H1 (cell line): Measurements from ENCODE around the gene GNAO1. TPM values are rescaled to one million over a fixed set of nuclear protein-coding genes. Genes with fewer than 3 reads are reported as not detected.

ENCODE experiments used
- CTCF ChIA-PET: fragments of 300-600 bp; sonication (Branson Sonifier 250); formaldehyde crosslinking; loops from one replicate; lab custom pipeline; 2021; ENCODE audit not compliant: partially characterized antibody; lab: Charles Lee
- POLR2A ChIA-PET: fragments of 300-600 bp; sonication (Branson Sonifier 250); formaldehyde crosslinking; loops from one replicate; lab custom pipeline; 2021; ENCODE audit warnings: inconsistent platforms; ENCODE audit not compliant: partially characterized antibody; lab: Charles Lee
- DNase-seq, 2 experiments: peaks; one replicate each; pipeline versions ENCODE4 v3.0.0 to v3.0.0-alpha.2; 2010 to 2022; ENCODE audit warnings: low spot score in 2 of 2, low read depth in 1 of 2, mixed read lengths in 1 of 2
- FAIRE-seq: peaks from 2 replicates; lab custom pipeline; 2011; peaks lifted over from hg19 to GRCh38; lab: Jason Lieb, UNC
- H2AFZ ChIP-seq: 2 replicates; pipeline ENCODE4 v1.8.1; 2012; ENCODE audit warnings: low read length, inconsistent platforms
- H2AK5ac ChIP-seq: 2 replicates; pipeline ENCODE4 v1.6.1; 2013; ENCODE audit warnings: low read depth, low read length
- H2BK120ac ChIP-seq: replicated peaks from 2 replicates; pipeline ENCODE3; 2013; ENCODE audit warnings: low read depth, low read length, inconsistent platforms
- H2BK12ac ChIP-seq: 2 replicates; pipeline ENCODE4 v1.6.1; 2013; ENCODE audit warnings: low read depth, low read length
- H2BK15ac ChIP-seq: 2 replicates; pipeline ENCODE4 v1.6.1; 2013; ENCODE audit warnings: low read length
- H2BK20ac ChIP-seq: 2 replicates; pipeline ENCODE4 v1.6.1; 2013; ENCODE audit warnings: low read length
- H2BK5ac ChIP-seq: 2 replicates; pipeline ENCODE4 v1.6.1; 2013; ENCODE audit warnings: low read depth, low read length
- H3K14ac ChIP-seq: 2 replicates; pipeline ENCODE4 v1.6.1; 2013; ENCODE audit warnings: inconsistent platforms; ENCODE audit not compliant: insufficient read length
- H3K18ac ChIP-seq: 2 replicates; pipeline ENCODE4 v1.6.1; 2013; ENCODE audit warnings: low read length; ENCODE audit errors: extremely low read depth
- H3K23ac ChIP-seq: 2 replicates; pipeline ENCODE4 v1.6.1; 2013; ENCODE audit warnings: inconsistent platforms; ENCODE audit not compliant: insufficient read length
- H3K23me2 ChIP-seq: 2 replicates; pipeline ENCODE4 v1.6.1; 2013; ENCODE audit warnings: low read depth, low read length
- H3K27ac ChIP-seq: 2 replicates; pipeline ENCODE4 v1.6.1; 2011; ENCODE audit warnings: low read depth, low read length, inconsistent platforms
- H3K27me3 ChIP-seq, 4 experiments: replicated peaks in 1 of 4; 1 replicate in 1 of 4; 2 replicates in 3 of 4; pipeline versions ENCODE4 v1.6.1 to v1.8.1; 2011 to 2013; ENCODE audit warnings: low read length in 3 of 4, mild to moderate bottlenecking in 3 of 4, inconsistent platforms in 2 of 4, mixed read lengths in 2 of 4, moderate library complexity in 1 of 4; ENCODE audit not compliant: control insufficient read depth in 3 of 4, insufficient read depth in 3 of 4; ENCODE audit errors: extremely low read depth in 1 of 4
- H3K36me3 ChIP-seq, 4 experiments: 2 replicates each; pipeline versions ENCODE4 v1.6.1 to v1.8.1; 2011 to 2013; ENCODE audit warnings: mild to moderate bottlenecking in 4 of 4, low read length in 3 of 4, moderate library complexity in 2 of 4, control low read depth in 1 of 4, inconsistent platforms in 1 of 4; ENCODE audit not compliant: insufficient read depth in 4 of 4, control insufficient read depth in 2 of 4
- H3K4ac ChIP-seq: replicated peaks from 2 replicates; pipeline ENCODE3; 2013; ENCODE audit warnings: low read length, low read depth, mixed read lengths, inconsistent platforms; ENCODE audit not compliant: insufficient read length
- H3K4me1 ChIP-seq, 4 experiments: replicated peaks in 1 of 4; 1 replicate in 1 of 4; 2 replicates in 3 of 4; pipeline versions ENCODE4 v1.6.1 to v1.8.1; 2011 to 2013; ENCODE audit warnings: low read length in 3 of 4, inconsistent platforms in 2 of 4, mixed read lengths in 1 of 4; ENCODE audit not compliant: insufficient read depth in 4 of 4, control insufficient read depth in 3 of 4
- H3K4me2 ChIP-seq, 2 experiments: 2 replicates each; pipeline versions ENCODE4 v1.6.1 to v1.8.1; 2011 to 2013; ENCODE audit warnings: low read depth in 2 of 2, low read length in 2 of 2, control low read depth in 1 of 2, inconsistent platforms in 1 of 2, mild to moderate bottlenecking in 1 of 2; ENCODE audit not compliant: insufficient read depth in 1 of 2
- H3K4me3 ChIP-seq, 4 experiments: fragments of 200-600, 300-600 bp in 1 of 4; sonication (generic), shearing (Covaris generic), sonication (Bioruptor Twin) in 1 of 4; 2 replicates each; pipeline versions ENCODE4 v1.5.1 to v1.8.1; 2011 to 2016; ENCODE audit warnings: low read length in 4 of 4, low read depth in 3 of 4, control low read depth in 2 of 4, inconsistent platforms in 2 of 4, mild to moderate bottlenecking in 2 of 4, mixed read lengths in 1 of 4, moderate library complexity in 1 of 4; ENCODE audit not compliant: insufficient read depth in 2 of 4; ENCODE audit errors: extremely low read depth in 1 of 4
- H3K56ac ChIP-seq: replicated peaks from 2 replicates; pipeline ENCODE3; 2013; ENCODE audit warnings: low read depth, mild to moderate bottlenecking, mixed read lengths, low read length, inconsistent platforms; ENCODE audit not compliant: insufficient read length
- H3K79me1 ChIP-seq: 2 replicates; pipeline ENCODE4 v1.6.1; 2013; ENCODE audit warnings: low read depth, low read length, control low read depth
- H3K79me2 ChIP-seq, 2 experiments: 2 replicates each; pipeline versions ENCODE4 v1.6.1 to v1.8.1; 2012 to 2013; ENCODE audit warnings: low read length in 2 of 2, mild to moderate bottlenecking in 2 of 2, inconsistent platforms in 1 of 2; ENCODE audit not compliant: insufficient read depth in 2 of 2, control insufficient read depth in 1 of 2
- H3K9ac ChIP-seq, 4 experiments: replicated peaks in 1 of 4; 1 replicate in 1 of 4; 2 replicates in 3 of 4; pipeline versions ENCODE4 v1.6.1 to v1.8.1; 2011 to 2013; ENCODE audit warnings: low read depth in 3 of 4, low read length in 3 of 4, control low read depth in 2 of 4, mild to moderate bottlenecking in 2 of 4, moderate library complexity in 2 of 4, inconsistent platforms in 1 of 4; ENCODE audit errors: extremely low read depth in 1 of 4
- H3K9me3 ChIP-seq, 2 experiments: 2 replicates each; pipeline versions ENCODE4 v1.6.1 to v1.8.1; 2012 to 2013; ENCODE audit warnings: mild to moderate bottlenecking in 2 of 2, moderate library complexity in 2 of 2, control low read depth in 1 of 2, inconsistent platforms in 1 of 2, low read depth in 1 of 2, low read length in 1 of 2, mixed read lengths in 1 of 2; ENCODE audit not compliant: insufficient read depth in 2 of 2
- H4K20me1 ChIP-seq, 2 experiments: replicated peaks in 1 of 2; 2 replicates each; pipeline versions ENCODE3 to v1.8.1; 2011 to 2013; ENCODE audit warnings: inconsistent platforms in 2 of 2, low read length in 2 of 2, mild to moderate bottlenecking in 1 of 2; ENCODE audit not compliant: insufficient read depth in 2 of 2, control insufficient read depth in 1 of 2
- H4K5ac ChIP-seq: 2 replicates; pipeline ENCODE4 v1.6.1; 2013; ENCODE audit warnings: low read length, low read depth, mixed read lengths, inconsistent platforms; ENCODE audit not compliant: insufficient read length
- H4K8ac ChIP-seq: 2 replicates; pipeline ENCODE4 v1.8.0; 2013; ENCODE audit warnings: mild to moderate bottlenecking, moderate library complexity, low read length, inconsistent platforms; ENCODE audit not compliant: insufficient read depth; ENCODE audit errors: extremely low read depth
- H4K91ac ChIP-seq: replicated peaks from 2 replicates; pipeline ENCODE3; 2013; ENCODE audit warnings: low read length, mixed read lengths, inconsistent platforms; ENCODE audit not compliant: insufficient read length
- JUND ChIP-seq: IDR thresholded peaks from 2 replicates; pipeline ENCODE4 v1.6.1; 2011; ENCODE audit warnings: mild to moderate bottlenecking, improper control_type of control experiment, low read length
- NRF1 ChIP-seq: IDR thresholded peaks from 2 replicates; pipeline ENCODE4 v1.6.1; 2011; ENCODE audit warnings: mild to moderate bottlenecking, low read depth, low read length, improper control_type of control experiment
- RNF2 ChIP-seq: fragments of 200-900, 300-1000 bp; sonication (generic); IDR thresholded peaks from 2 replicates; pipeline ENCODE4 v1.7.1; 2016; ENCODE audit warnings: borderline replicate concordance, low read depth, mild to moderate bottlenecking, antibody characterized with exemption, low read length; ENCODE audit not compliant: poor library complexity, severe bottlenecking; ENCODE audit errors: missing control alignments
- WGBS, 2 experiments: shearing (Covaris generic) in 1 of 2; methylation state at CpG; one replicate each; pipeline versions ENCODE4 v1.1.6 to v1.1.7; 2013 to 2015; ENCODE audit warnings: low lambda C conversion rate in 2 of 2, mixed read lengths in 2 of 2, inconsistent platforms in 1 of 2, low coverage in 1 of 2, missing lambda C conversion rate in 1 of 2; ENCODE audit not compliant: insufficient replicate concordance in 2 of 2, insufficient coverage in 1 of 2, insufficient read length in 1 of 2; ENCODE audit errors: extremely low coverage in 1 of 2, missing lambda C conversion rate in 1 of 2; 5-methylcytosine and 5-hydroxymethylcytosine counted together
- polyA plus RNA-seq, 7 experiments: library from polyadenylated mRNA; depleted of rRNA in 3 of 7; stranded (reverse) in 5 of 7; unstranded in 2 of 7; fragments of >200 nt in 5 of 7; fragments of 200-250 nt in 2 of 7; gene quantifications; 1 replicate in 5 of 7; 2 replicates in 1 of 7; 4 replicates in 1 of 7; pipeline versions ENCODE4 v1.2.1 to v1.2.3, GENCODE V29; 2011 to 2013; ENCODE audit warnings: missing spikeins in 2 of 7, mixed read lengths in 2 of 7
- total RNA-seq: library from RNA; stranded (reverse); fragmentation: NEBNext Ultra II Directional; extraction: Animal tissue kit (Norgen Biotek cat#: 25700); gene quantifications from 2 replicates; pipeline ENCODE4 v1.2.1, GENCODE V29; 2021

The GNAO1 gene
- total and polyA plus RNA-seq, 2 of the 8 experiments (the other 6 are each of a cell fraction or from before 2014, with no cell fraction given) = 6.7 to 34.4 TPM

- H3K23ac ChIP-seq = no peak overlapping the region
These were observed 147.5 kb downstream of the GNAO1 start for GRCh38 chr16:56338566-56339318.

More at GRCh38 chr16:56338566-56339318, 147.5 kb downstream of the GNAO1 start:
- no peak overlapping the region for H4K91ac ChIP-seq
- H3K36me3 ChIP-seq = 0 out of 8 replicates have a peak, but pooled peaks cover 0 to 2% (median 0%) of the 10 kb centered on the region in 4 experiments
- H3K56ac ChIP-seq = no peak overlapping the region
- no peak overlapping the region for H2BK5ac ChIP-seq
- H2BK20ac ChIP-seq = no peak overlapping the region
- H2AK5ac ChIP-seq = no peak overlapping the region
- H3K79me1 ChIP-seq = no peaks in the 10 kb centered on the region
- H3K4me3 ChIP-seq = no peak overlapping the region
- no peaks in the 10 kb centered on the region for H3K23me2 ChIP-seq
- no peak overlapping the region for H2BK15ac ChIP-seq
- no peaks in the 10 kb centered on the region for H4K20me1 ChIP-seq
- no peaks in the 10 kb centered on the region for H3K9me3 ChIP-seq
- TF ChIP-seq JUND = no peak
- no peak for TF ChIP-seq NRF1
- no peak for TF ChIP-seq RNF2
- H2AFZ ChIP-seq = no peak overlapping the region
- H3K9ac ChIP-seq = no peak overlapping the region
- WGBS, 2 experiments = 94% methylated on average over 17 of the region's 17 CpGs; no CpG with 5 or more reads in 1 of the 2 experiments
- H3K14ac ChIP-seq = no peak overlapping the region
- ChIA-PET POLR2A (interaction anchor here (1.2 to 1.7 kb wide), 2 partner anchors 11 to 12 kb away, joined by 3 to 4 read pairs; no protein-coding TSS in a partner anchor), CTCF (interaction anchor here (0.8 to 3.0 kb wide), 4 partner anchors 9 to 32 kb away, joined by 3 to 14 read pairs (median 6); no protein-coding TSS in a partner anchor)
- H3K27ac ChIP-seq = no peak overlapping the region
- H3K18ac ChIP-seq = no peak overlapping the region
- no peaks in the 10 kb centered on the region for H3K4me1 ChIP-seq
- FAIRE-seq (no peak), DNase-seq (no peak)
- H4K5ac ChIP-seq = no peak overlapping the region
- H3K4ac ChIP-seq = no peak overlapping the region
- H3K4me2 ChIP-seq = no peak overlapping the region
- no peaks in the 10 kb centered on the region for H3K79me2 ChIP-seq
- H2BK120ac ChIP-seq = no peak overlapping the region
- H2BK12ac ChIP-seq = no peak overlapping the region
- no peaks in the 10 kb centered on the region for H3K27me3 ChIP-seq
- H4K8ac ChIP-seq = no peak overlapping the region
